SK-N-SH treated with all-trans-retinoic acid at 6 μM for 48 hours (cell line): ENCODE results near the gene RAB3IL1.

ENCODE experiments used
- ATAC-seq: fragments of 200-7000 bp; cut with Tn5 transposase; 3 replicates; pipeline ENCODE4 v1.9.1; 2020; ENCODE audit warnings: mild to moderate bottlenecking, moderate library complexity
- ARNTL ChIP-seq: fragments of 450-650 bp; formaldehyde crosslinking; IDR thresholded peaks from 2 replicates; pipeline ENCODE4 v1.5.0; 2020; ENCODE audit warnings: low read depth, mild to moderate bottlenecking, moderate library complexity, borderline replicate concordance
- BACH2 ChIP-seq: fragments of 250-450 bp; sonication (Bioruptor Pico); IDR thresholded peaks from 2 replicates; pipeline ENCODE4 v1.9.0; 2021; ENCODE audit warnings: mild to moderate bottlenecking, borderline replicate concordance
- CREB5 ChIP-seq: fragments of 250-450 bp; sonication (Bioruptor Pico); IDR thresholded peaks from 2 replicates; pipeline ENCODE4 v1.5.1; 2020; ENCODE audit warnings: low read depth, mild to moderate bottlenecking, moderate library complexity
- CSDC2 ChIP-seq: fragments of 250-450 bp; sonication (Bioruptor Pico); IDR thresholded peaks from 2 replicates; pipeline ENCODE4 v1.5.0; 2020; ENCODE audit warnings: mild to moderate bottlenecking, moderate library complexity
- ESRRG ChIP-seq: fragments of 250-450 bp; sonication (Bioruptor Pico); IDR thresholded peaks from 2 replicates; pipeline ENCODE4 v1.6.1; 2021; ENCODE audit warnings: mild to moderate bottlenecking
- GLIS3 ChIP-seq: fragments of 250-450 bp; sonication (Bioruptor Pico); IDR thresholded peaks from 2 replicates; pipeline ENCODE4 v1.5.0; 2020; ENCODE audit warnings: mild to moderate bottlenecking, moderate library complexity
- OSR1 ChIP-seq: fragments of 250-450 bp; sonication (Bioruptor Pico); IDR thresholded peaks from 2 replicates; pipeline ENCODE4 v1.8.0; 2022; ENCODE audit warnings: moderate library complexity, mild to moderate bottlenecking, inconsistent platforms
- PATZ1 ChIP-seq: fragments of 250-450 bp; sonication (Bioruptor Pico); IDR thresholded peaks from 2 replicates; pipeline ENCODE4 v1.8.0; 2020; ENCODE audit warnings: mild to moderate bottlenecking, moderate library complexity, borderline replicate concordance
- PPARA ChIP-seq: fragments of 250-450 bp; sonication (Bioruptor Pico); IDR thresholded peaks from 2 replicates; pipeline ENCODE4 v1.5.0; 2020; ENCODE audit warnings: mild to moderate bottlenecking, borderline replicate concordance
- RARB ChIP-seq: fragments of 250-450 bp; sonication (Bioruptor Pico); IDR thresholded peaks from 2 replicates; pipeline ENCODE4 v1.8.0; 2021; ENCODE audit warnings: mild to moderate bottlenecking, moderate library complexity
- SNAI2 ChIP-seq: fragments of 250-450 bp; sonication (Bioruptor Pico); IDR thresholded peaks from 2 replicates; pipeline ENCODE4 v1.5.0; 2020; ENCODE audit warnings: mild to moderate bottlenecking, moderate library complexity
- TCF4 ChIP-seq: fragments of 250-450 bp; sonication (Bioruptor Pico); IDR thresholded peaks from 2 replicates; pipeline ENCODE4 v1.8.0; 2021; ENCODE audit warnings: mild to moderate bottlenecking, moderate library complexity, borderline replicate concordance
- ZC3H10 ChIP-seq: fragments of 250-450 bp; sonication (Bioruptor Pico); IDR thresholded peaks from 2 replicates; pipeline ENCODE4 v1.5.1; 2021; ENCODE audit warnings: mild to moderate bottlenecking, moderate library complexity
- ZFP3 ChIP-seq: fragments of 250-450 bp; sonication (Bioruptor Pico); IDR thresholded peaks from 2 replicates; pipeline ENCODE4 v1.5.0; 2020; ENCODE audit warnings: mild to moderate bottlenecking, moderate library complexity
- ZFP30 ChIP-seq: fragments of 450-650 bp; formaldehyde crosslinking; IDR thresholded peaks from 2 replicates; pipeline ENCODE4 v1.5.0; 2022; ENCODE audit warnings: mild to moderate bottlenecking, moderate library complexity
- TF ChIP-seq, protein P1 (sequence below): fragments of 250-450 bp; sonication (Bioruptor Pico); IDR thresholded peaks from 2 replicates; pipeline ENCODE4 v1.8.0; 2021; ENCODE audit warnings: low read depth, mild to moderate bottlenecking, moderate library complexity, borderline replicate concordance
- TF ChIP-seq, protein P2 (sequence below): fragments of 250-450 bp; sonication (Bioruptor Pico); IDR thresholded peaks from 2 replicates; pipeline ENCODE4 v1.5.0; 2020; ENCODE audit warnings: mild to moderate bottlenecking, moderate library complexity

RAB3IL1 gene

GRCh38 chr11:61866231-61866957, 51.0 kb downstream of the RAB3IL1 start:
- no peak for TF ChIP-seq PATZ1 (CRISPR knock-in tag)
- no peak for TF ChIP-seq ESRRG (CRISPR knock-in tag)
- no peak for TF ChIP-seq TCF4 (CRISPR knock-in tag)
- no peak for TF ChIP-seq ZC3H10
- TF ChIP-seq, protein P1, sequence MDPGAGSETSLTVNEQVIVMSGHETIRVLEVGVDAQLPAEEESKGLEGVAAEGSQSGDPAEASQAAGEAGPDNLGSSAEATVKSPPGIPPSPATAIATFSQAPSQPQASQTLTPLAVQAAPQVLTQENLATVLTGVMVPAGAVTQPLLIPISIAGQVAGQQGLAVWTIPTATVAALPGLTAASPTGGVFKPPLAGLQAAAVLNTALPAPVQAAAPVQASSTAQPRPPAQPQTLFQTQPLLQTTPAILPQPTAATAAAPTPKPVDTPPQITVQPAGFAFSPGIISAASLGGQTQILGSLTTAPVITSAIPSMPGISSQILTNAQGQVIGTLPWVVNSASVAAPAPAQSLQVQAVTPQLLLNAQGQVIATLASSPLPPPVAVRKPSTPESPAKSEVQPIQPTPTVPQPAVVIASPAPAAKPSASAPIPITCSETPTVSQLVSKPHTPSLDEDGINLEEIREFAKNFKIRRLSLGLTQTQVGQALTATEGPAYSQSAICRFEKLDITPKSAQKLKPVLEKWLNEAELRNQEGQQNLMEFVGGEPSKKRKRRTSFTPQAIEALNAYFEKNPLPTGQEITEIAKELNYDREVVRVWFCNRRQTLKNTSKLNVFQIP (CRISPR knock-in tag): no peak
- no peak for TF ChIP-seq SNAI2 (CRISPR knock-in tag)
- TF ChIP-seq, protein P2, sequence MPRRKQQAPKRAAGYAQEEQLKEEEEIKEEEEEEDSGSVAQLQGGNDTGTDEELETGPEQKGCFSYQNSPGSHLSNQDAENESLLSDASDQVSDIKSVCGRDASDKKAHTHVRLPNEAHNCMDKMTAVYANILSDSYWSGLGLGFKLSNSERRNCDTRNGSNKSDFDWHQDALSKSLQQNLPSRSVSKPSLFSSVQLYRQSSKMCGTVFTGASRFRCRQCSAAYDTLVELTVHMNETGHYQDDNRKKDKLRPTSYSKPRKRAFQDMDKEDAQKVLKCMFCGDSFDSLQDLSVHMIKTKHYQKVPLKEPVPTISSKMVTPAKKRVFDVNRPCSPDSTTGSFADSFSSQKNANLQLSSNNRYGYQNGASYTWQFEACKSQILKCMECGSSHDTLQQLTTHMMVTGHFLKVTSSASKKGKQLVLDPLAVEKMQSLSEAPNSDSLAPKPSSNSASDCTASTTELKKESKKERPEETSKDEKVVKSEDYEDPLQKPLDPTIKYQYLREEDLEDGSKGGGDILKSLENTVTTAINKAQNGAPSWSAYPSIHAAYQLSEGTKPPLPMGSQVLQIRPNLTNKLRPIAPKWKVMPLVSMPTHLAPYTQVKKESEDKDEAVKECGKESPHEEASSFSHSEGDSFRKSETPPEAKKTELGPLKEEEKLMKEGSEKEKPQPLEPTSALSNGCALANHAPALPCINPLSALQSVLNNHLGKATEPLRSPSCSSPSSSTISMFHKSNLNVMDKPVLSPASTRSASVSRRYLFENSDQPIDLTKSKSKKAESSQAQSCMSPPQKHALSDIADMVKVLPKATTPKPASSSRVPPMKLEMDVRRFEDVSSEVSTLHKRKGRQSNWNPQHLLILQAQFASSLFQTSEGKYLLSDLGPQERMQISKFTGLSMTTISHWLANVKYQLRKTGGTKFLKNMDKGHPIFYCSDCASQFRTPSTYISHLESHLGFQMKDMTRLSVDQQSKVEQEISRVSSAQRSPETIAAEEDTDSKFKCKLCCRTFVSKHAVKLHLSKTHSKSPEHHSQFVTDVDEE (CRISPR knock-in tag): no peak
- TF ChIP-seq ZFP30 (CRISPR knock-in tag): no peak
- no peak for TF ChIP-seq CREB5 (CRISPR knock-in tag)
- TF ChIP-seq BACH2 (CRISPR knock-in tag): no peak
- TF ChIP-seq GLIS3: no peak
- TF ChIP-seq ARNTL (CRISPR knock-in tag): no peak
- no peak for TF ChIP-seq CSDC2 (CRISPR knock-in tag)
- TF ChIP-seq PPARA (CRISPR knock-in tag): no peak
- no peak for TF ChIP-seq RARB (CRISPR knock-in tag)
- ATAC-seq: no peak

DNA sequence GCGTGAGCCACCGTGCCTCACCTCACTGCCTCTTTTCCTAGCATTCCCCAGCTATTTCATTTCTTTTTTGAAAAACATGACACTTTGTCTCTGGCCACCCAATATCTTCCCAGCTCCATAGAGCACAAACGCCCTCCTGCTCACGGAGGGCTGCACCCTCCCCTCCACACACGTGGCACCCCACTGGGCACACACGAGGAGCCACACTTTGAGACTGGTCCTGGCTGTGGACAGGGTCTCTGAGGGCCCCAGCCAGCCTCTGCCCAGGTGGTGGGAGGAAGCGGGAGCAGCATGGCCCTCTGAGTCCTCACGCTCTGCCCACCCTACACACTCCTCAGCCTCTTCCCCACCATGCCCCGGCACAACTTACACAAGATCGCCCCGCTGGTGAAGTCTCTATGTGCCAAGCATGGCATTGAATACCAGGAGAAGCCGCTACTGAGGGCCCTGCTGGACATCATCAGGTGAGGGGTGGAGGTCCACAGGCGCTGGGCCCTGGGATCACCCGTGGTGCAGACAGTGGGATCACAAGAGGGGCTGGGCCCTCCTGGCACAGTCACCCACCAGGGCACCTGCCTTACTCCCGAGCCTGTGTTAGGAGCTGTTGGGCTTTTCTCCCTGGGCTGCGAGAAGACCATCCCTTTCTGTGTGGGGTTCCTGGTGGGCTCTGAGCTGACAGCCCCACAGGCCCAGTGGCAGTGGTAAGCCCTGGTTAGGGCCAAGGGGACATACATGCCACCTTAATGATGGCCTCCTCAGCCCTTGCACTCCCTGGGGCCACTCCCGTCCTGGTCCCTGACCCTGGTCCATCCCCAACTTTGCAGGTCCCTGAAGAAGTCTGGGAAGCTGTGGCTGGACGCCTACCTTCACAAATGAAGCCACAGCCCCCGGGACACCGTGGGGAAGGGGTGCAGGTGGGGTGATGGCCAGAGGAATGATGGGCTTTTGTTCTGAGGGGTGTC, 52.3 kb downstream of the RAB3IL1 start:
- TF ChIP-seq, protein P1 (CRISPR knock-in tag): no peak
- no peak for TF ChIP-seq ARNTL (CRISPR knock-in tag)
- no peak for TF ChIP-seq ZC3H10
- no peak for TF ChIP-seq SNAI2 (CRISPR knock-in tag)
- TF ChIP-seq, protein P2 (CRISPR knock-in tag): no peak
- no peak for TF ChIP-seq OSR1 (CRISPR knock-in tag)
- no peak for TF ChIP-seq PATZ1 (CRISPR knock-in tag)
- TF ChIP-seq ZFP3: no peak
- TF ChIP-seq CREB5 (CRISPR knock-in tag): no peak
- no peak for TF ChIP-seq BACH2 (CRISPR knock-in tag)
- no peak for TF ChIP-seq GLIS3
- no peak for TF ChIP-seq PPARA (CRISPR knock-in tag)
- ATAC-seq: no peak
